Endodermal cell (in vitro differentiated cells): ENCODE measurements around the gene KRT33B. TPM values are rescaled to one million over a fixed set of nuclear protein-coding genes. Genes with fewer than 3 reads are reported as not detected.
"Not testable (repeated sequence)": the region's sequence is repeated elsewhere in the genome, so short reads cannot be mapped to it uniquely, and the experiment has no call there.

Experiments
- DNase-seq: peaks from one replicate; pipeline ENCODE4 v3.0.0-alpha.2; 2017
- H3K27ac ChIP-seq: 2 replicates; pipeline ENCODE4 v1.5.1; 2013; ENCODE audit warnings: mild to moderate bottlenecking, low read depth, low read length, moderate library complexity
- H3K27me3 ChIP-seq: 2 replicates; pipeline ENCODE4 v1.6.1; 2013; ENCODE audit warnings: mild to moderate bottlenecking, low read length, moderate library complexity; ENCODE audit not compliant: insufficient read depth, control insufficient read depth, poor library complexity, severe bottlenecking
- H3K36me3 ChIP-seq: 2 replicates; pipeline ENCODE4 v1.7.0; 2013; ENCODE audit warnings: mild to moderate bottlenecking, low read length, moderate library complexity; ENCODE audit not compliant: control insufficient read depth, insufficient read depth
- H3K4me1 ChIP-seq: one replicate; pipeline ENCODE4 v1.7.0; 2013; ENCODE audit warnings: low read length; ENCODE audit not compliant: control insufficient read depth, insufficient read depth
- H3K4me3 ChIP-seq: 2 replicates; pipeline ENCODE4 v1.5.1; 2013; ENCODE audit warnings: mild to moderate bottlenecking, low read length, moderate library complexity
- H3K9ac ChIP-seq: 2 replicates; pipeline ENCODE4 v1.6.1; 2013; ENCODE audit warnings: mild to moderate bottlenecking, low read length, moderate library complexity; ENCODE audit not compliant: poor library complexity, severe bottlenecking; ENCODE audit errors: extremely low read depth
- H3K9me3 ChIP-seq: 2 replicates; pipeline ENCODE4 v1.6.1; 2013; ENCODE audit warnings: mild to moderate bottlenecking, low read length, moderate library complexity; ENCODE audit not compliant: control insufficient read depth
- H3K27ac Mint-ChIP-seq: 2 replicates; pipeline ENCODE4 v1.8.0; 2020; ENCODE audit warnings: mixed read lengths
- H3K27me3 Mint-ChIP-seq: 2 replicates; pipeline ENCODE4 v1.8.0; 2021; ENCODE audit warnings: mild to moderate bottlenecking, mixed read lengths; ENCODE audit not compliant: insufficient read depth
- H3K36me3 Mint-ChIP-seq: 2 replicates; pipeline ENCODE4 v1.8.0; 2020; ENCODE audit warnings: low read depth, mixed read lengths
- H3K4me1 Mint-ChIP-seq: 2 replicates; pipeline ENCODE4 v1.8.0; 2020; ENCODE audit warnings: mixed read lengths
- H3K4me3 Mint-ChIP-seq: 2 replicates; pipeline ENCODE4 v1.8.0; 2020; ENCODE audit warnings: mild to moderate bottlenecking, moderate library complexity, mixed read lengths
- H3K9me3 Mint-ChIP-seq: 2 replicates; pipeline ENCODE4 v1.8.0; 2020; ENCODE audit warnings: mild to moderate bottlenecking, mixed read lengths
- CTCF ChIP-seq: fragments of 200-600 bp; sonication (generic); conservative IDR thresholded peaks from 2 replicates; pipeline ENCODE4 v1.5.0; 2021; ENCODE audit warnings: antibody characterized with exemption, mild to moderate bottlenecking
- WGBS, 2 experiments: methylation state at CpG; one replicate each; pipeline versions ENCODE4 v1.1.5 to v1.1.7; 2013; ENCODE audit warnings: missing lambda C conversion rate in 2 of 2, mixed read lengths in 1 of 2; ENCODE audit not compliant: insufficient coverage in 1 of 2, insufficient read length in 1 of 2; 5-methylcytosine and 5-hydroxymethylcytosine counted together
- total RNA-seq, 2 donors: library from RNA; stranded (reverse); fragmentation: NEBNext Ultra II Directional in 1 of 2; extraction: Animal tissue kit (Norgen Biotek cat#: 25700) in 1 of 2; gene quantifications; 2 replicates in 1 of 2; 3 replicates in 1 of 2; pipeline ENCODE4 v1.2.1, GENCODE V29; 2021

KRT33B gene
- total RNA-seq, 2 donors from 2014 or later = not detected

DNA sequence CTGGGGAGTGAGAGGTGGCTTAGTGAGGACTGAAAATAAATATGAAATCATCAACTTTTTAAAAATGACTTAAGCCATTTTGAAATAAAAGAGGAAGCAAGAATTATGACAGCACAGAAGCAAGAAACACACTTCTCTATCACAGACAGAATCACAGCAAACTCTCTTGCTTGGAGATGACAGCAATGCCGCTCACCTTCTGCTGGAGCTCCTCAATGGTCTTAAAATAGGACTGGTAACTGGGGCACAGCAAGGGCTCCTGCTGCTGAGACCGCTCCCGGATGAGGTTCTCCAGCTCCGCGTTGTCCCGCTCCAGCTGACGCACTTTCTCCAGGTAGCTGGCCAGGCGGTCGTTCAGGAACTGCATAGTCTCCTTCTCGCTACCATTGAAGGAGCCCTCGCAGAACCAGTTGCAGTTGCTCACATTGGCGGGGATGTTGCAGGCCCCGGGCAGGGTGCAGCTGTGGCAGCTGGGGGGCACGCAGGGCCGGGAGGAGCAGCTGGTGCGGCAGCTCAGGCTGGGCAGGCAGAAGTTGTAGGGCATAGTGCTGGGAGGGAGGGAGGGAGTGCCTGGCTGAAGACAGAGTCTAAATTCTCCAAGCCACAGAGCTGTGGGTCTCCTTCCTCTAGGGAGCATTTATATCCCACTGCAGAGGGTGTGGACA is 27.5 kb upstream of the KRT33B start, which contains the start of gene KRT31:
TSS of gene KRT31 (minus strand) at position 613 of the 665 bp plus-strand sequence. CDS start at position 544, 69 bp downstream.
- no peaks in the 10 kb centered on the region for H3K27me3 Mint-ChIP-seq
- no peaks in the 10 kb centered on the region for H3K36me3 Mint-ChIP-seq
- no peaks in the 10 kb centered on the region for H3K9me3 Mint-ChIP-seq
- no peaks in the 10 kb centered on the region for H3K4me1 ChIP-seq
- 95% methylated on average over 16 of the region's 16 CpGs; no CpG with 5 or more reads in 1 of the 2 experiments for WGBS, 2 experiments
- H3K27ac Mint-ChIP-seq = no peak within 1 kb of the TSS
- no peaks in the 10 kb centered on the region for H3K4me1 Mint-ChIP-seq
- H3K4me3 Mint-ChIP-seq = no peak within 1 kb of the TSS
- DNase-seq = peak; percentile 31
- H3K27me3 ChIP-seq = no peaks in the 10 kb centered on the region
- no peak within 1 kb of the TSS for H3K27ac ChIP-seq
- no peak within 1 kb of the TSS for H3K9ac ChIP-seq
- H3K9me3 ChIP-seq = no peaks in the 10 kb centered on the region
- H3K36me3 ChIP-seq = no peaks in the 10 kb centered on the region
- H3K4me3 ChIP-seq = no peak within 1 kb of the TSS
- no peak for TF ChIP-seq CTCF

GRCh38 chr17:41396340-41396739 is 26.7 kb upstream of the KRT33B start:
- no peak overlapping the region for H3K27ac Mint-ChIP-seq

DNA sequence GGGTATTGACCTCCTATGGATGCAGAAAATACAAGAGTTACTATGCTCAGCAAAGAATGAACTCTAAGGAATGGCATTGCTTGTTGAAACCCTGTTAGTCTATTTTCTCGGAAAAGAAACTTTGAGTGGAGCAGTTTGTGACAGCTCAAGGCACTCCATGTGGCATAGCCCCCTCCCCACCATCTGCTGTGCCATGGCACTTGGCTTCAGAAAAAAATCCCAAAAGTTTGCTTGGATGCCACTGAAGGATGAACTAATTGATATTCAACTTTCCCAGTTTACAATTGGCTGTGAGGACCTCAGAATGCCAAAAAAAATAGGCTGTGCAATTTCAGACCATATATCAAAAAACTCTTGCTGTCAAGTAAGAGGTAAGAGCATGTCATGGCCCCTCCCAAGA is 26.0 kb upstream of the KRT33B start:
- Histone ChIP-seq H3K27ac (no peak overlapping the region), H3K4me3 (no peak overlapping the region), H3K27me3 (no peaks in the 10 kb centered on the region), H3K36me3 (no peaks in the 10 kb centered on the region), H3K9me3 (no peaks in the 10 kb centered on the region), H3K9ac (no peak overlapping the region), H3K4me1 (no peaks in the 10 kb centered on the region)
- Mint-ChIP-seq H3K4me1 (no peaks in the 10 kb centered on the region), H3K9me3 (no peaks in the 10 kb centered on the region), H3K36me3 (no peaks in the 10 kb centered on the region), H3K27me3 (no peaks in the 10 kb centered on the region), H3K27ac (no peak overlapping the region), H3K4me3 (no peak overlapping the region)
- no peak for DNase-seq
- no peak for TF ChIP-seq CTCF
- WGBS, 2 experiments = 85 to 90% methylated on average over 1 of the region's 1 CpG

More at GRCh38 chr17:41396340-41396739, 26.7 kb upstream of the KRT33B start:
- Histone ChIP-seq H3K9me3 (no peaks in the 10 kb centered on the region), H3K36me3 (no peaks in the 10 kb centered on the region), H3K4me3 (no peak overlapping the region), H3K27ac (no peak overlapping the region), H3K9ac (no peak overlapping the region), H3K27me3 (no peaks in the 10 kb centered on the region), H3K4me1 (no peaks in the 10 kb centered on the region)
- Mint-ChIP-seq H3K4me3 (no peak overlapping the region), H3K4me1 (no peaks in the 10 kb centered on the region), H3K36me3 (no peaks in the 10 kb centered on the region), H3K27me3 (no peaks in the 10 kb centered on the region), H3K9me3 (no peaks in the 10 kb centered on the region)
- peak; percentile 31 for DNase-seq
- no peak for TF ChIP-seq CTCF
- WGBS, 2 experiments = 93 to 95% methylated on average over 7 of the region's 7 CpGs

- H3K4me1 Mint-ChIP-seq, H3K4me3 ChIP-seq, H3K27ac Mint-ChIP-seq, H3K27ac ChIP-seq, H3K27me3 Mint-ChIP-seq, H3K4me1 ChIP-seq, H3K9ac ChIP-seq, H3K9me3 Mint-ChIP-seq, H3K36me3 ChIP-seq, H3K36me3 Mint-ChIP-seq, H3K9me3 ChIP-seq, H3K4me3 Mint-ChIP-seq, H3K27me3 ChIP-seq: not testable (repeated sequence)
- 94 to 100% methylated on average over 2 to 12 of the region's 12 CpGs for WGBS, 2 experiments
- peak; percentile 13 for DNase-seq
Measured at GRCh38 chr17:41395044-41395443, 25.4 kb upstream of the KRT33B start.
